ENCODE measurements around the gene CTCF.

The CTCF gene

DNA sequence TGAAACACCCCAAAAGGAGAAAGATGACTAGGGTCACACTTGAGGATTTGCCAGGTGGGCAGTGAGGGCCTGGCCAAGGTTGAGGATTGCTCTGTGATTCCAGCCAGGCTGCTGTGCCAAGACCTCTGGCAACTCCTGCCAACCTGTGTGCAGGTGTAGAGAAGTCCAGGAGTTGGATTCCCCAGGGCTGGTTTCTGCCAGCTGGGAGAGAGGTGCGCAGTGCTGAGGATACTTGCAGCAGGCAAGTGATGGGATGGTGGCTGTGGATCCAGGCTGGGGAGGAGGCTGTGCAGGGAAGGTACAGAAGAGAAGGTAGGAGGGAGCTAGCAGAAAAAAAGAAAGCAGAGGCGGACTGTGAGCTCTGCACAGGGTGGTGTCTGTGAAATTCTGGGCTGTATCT lies 27.1 kb upstream of the CTCF start:
- no peak for DNase-seq

DNA sequence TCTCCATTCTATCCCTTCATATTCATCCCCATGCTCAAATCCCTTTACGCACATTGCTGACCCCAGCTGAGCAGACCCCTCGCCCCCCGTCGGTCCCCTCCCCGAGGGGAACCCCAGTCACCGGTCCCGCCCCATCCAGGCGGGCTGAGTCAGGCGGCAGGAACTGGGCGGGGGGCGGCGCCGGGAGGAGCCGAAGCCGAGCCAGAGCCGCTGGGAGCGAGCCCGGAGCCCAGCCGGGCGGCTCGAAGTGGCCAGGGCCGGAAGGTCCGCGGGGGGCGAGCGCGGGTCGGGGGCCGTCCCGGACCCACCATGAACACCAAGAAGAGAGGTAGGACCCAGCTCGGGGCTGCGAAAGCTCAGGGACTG lies 25.1 kb upstream of the CTCF start:
- DNase-seq, result peak; percentile 66

DNA sequence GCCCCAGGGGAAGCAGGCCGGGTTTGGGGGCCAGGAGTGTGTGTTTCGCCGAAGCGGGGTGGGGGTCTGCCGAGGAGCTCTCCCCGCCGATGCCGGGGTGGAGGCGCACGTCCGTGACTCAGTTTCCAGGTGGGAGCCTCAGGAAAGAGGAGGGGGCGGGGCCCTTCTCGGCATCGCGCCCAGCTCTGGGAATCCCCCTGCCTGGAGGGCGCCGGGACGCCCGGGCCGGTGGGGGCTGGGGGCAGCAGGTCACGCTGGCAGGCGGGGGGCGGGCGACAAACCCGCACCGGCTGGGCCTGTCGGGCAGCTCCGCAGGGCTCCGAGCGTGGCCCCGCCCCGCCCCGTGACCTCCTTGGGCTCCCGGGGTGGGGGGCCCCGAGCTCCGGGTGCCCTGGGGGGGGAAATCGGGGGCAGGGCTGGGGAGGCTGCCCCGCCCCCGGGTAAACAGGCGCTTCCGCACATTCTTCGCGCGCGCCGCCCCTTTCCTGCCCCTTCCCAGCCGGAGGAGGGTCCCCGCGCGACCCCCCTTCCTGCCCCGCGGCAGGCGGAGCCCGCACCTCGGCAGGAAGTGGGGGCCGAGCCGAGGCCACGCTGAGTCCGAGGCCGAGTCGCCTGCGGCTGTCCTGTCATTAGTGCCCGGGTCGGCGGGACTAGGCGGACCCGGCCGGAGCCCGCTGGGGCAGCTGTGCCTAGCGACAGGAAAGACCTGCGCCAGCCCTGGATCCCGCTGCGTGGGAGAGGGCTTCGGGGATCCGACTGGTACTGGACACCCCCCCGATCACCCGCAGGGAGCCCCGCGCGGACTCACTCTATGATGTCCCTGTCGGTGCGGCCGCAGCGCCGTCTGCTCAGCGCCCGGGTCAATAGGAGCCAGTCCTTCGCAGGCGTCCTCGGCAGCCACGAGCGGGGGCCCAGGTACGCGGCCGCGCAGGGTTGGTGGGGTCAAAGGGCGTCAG lies 24.4 kb upstream of the CTCF start:
- peak; percentile 58 for DNase-seq

DNA sequence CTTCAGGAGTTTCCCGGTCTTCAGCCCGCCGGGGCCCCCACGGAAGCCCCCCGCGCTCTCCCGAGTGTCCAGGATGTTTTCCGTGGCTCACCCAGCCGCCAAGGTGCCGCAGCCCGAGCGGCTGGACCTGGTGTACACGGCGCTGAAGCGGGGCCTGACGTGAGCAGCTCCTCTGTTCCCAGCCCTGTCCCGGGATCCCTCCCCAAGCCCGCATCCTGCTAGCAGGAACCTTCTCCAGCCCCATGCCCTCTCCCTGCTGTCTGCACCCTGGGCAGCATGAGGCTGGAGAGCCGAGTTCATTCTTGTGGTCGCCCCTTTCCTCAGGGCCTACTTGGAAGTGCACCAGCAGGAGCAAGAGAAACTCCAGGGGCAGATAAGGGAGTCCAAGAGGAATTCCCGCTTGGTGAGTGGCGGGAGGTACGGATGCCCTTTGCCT lies 23.6 kb upstream of the CTCF start:
- DNase-seq, result no peak

DNA sequence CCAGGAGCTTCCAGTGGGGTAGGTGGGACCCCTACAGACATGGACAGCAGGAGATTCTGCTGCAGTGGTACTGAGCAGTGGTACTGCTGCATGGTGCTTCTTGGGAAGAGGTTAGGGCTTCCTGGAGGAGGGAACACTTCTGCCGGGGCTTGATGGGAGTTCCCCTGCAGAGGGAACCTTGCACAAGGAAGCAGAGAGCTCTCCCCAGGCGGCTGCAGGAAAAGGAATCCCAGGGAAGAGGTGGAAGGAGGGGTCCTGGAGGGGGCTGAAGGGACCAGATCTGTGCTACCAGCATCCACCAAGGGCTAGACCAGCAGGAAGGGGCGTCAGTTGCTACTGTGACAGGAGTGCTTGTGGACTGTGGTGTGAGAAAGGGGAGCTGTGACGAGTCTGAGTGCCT lies 23.1 kb upstream of the CTCF start:
- DNase-seq, result no peak

DNA sequence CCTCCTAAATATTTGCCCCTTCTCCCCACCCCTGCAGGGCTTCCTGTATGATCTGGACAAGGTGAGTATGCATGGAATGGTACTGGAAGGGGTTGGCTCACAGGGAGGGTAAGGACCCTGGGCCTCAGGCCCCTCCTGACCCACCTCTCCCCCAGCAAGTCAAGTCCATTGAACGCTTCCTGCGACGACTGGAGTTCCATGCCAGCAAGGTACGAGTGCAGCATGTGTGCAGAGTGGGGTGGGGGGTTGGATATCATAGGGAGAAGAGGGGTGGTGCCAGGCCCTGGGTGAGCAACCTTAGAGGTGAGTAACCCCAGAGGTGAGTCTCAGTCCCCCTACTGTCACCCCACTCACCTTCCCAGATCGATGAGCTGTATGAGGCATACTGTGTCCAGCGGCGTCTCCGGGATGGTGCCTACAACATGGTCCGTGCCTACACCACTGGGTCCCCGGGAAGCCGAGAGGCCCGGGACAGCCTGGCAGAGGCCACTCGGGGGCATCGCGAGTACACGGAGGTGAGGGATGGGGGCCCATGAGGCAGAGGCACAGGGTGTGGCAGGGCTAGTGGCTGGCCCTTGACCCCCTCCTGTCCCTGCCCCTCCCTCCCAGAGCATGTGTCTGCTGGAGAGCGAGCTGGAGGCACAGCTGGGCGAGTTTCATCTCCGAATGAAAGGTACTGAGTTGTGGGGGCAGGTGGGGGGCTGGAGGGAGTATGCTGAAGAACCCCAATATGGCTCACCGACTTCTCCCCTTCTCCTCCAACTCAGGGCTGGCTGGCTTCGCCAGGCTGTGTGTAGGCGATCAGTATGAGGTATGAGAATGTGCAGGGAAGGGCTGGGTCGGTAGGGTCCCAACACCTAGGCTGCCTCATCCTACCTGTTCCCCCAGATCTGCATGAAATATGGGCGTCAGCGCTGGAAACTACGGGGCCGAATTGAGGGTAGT lies 22.4 kb upstream of the CTCF start:
- DNase-seq, result no peak

DNA sequence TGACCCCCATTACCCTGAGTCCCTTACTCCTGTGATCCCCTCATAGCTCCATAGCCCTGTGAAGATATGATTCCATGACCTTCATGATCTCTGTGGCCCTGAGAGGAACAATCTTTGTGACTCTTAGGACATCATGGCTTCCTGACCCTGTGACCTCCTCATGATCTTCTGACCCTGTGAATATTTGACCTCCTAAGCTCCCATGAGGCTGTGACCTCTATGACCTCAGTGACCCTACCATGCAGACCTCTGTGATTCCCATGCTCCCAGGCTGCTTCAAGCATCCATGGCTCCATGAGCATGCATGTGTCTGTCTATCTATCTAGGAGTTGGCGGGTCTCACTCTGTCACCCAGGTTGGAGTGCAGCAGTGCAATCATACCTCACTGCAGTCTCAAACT lies 21.6 kb upstream of the CTCF start:
- DNase-seq, result no peak

DNA sequence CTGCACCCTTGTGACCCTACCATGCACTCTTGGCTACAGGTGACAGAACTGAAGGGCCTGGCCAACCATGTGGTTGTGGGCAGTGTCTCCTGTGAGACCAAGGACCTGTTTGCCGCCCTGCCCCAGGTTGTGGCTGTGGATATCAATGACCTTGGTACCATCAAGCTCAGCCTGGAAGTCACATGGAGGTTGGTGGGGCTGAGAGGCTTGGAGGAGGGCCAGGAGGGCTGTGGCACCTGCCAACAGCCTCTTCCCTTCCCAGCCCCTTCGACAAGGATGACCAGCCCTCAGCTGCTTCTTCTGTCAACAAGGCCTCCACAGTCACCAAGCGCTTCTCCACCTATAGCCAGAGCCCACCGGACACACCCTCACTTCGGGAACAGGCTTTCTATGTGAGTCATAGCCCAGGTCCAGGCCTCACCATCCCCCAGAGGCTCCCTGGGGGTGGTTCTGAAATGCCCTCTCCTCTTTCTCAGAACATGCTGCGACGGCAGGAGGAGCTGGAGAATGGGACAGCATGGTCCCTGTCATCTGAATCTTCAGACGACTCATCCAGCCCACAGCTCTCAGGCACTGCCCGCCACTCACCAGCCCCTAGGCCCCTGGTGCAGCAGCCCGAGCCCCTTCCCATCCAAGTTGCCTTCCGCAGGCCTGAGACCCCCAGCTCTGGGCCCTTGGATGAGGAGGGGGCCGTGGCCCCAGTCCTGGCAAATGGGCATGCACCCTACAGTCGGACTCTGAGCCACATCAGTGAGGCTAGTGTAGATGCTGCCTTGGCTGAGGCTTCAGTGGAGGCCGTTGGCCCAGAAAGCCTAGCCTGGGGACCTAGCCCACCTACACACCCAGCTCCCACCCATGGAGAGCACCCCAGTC lies 20.7 kb upstream of the CTCF start:
- no peak for DNase-seq

DNA sequence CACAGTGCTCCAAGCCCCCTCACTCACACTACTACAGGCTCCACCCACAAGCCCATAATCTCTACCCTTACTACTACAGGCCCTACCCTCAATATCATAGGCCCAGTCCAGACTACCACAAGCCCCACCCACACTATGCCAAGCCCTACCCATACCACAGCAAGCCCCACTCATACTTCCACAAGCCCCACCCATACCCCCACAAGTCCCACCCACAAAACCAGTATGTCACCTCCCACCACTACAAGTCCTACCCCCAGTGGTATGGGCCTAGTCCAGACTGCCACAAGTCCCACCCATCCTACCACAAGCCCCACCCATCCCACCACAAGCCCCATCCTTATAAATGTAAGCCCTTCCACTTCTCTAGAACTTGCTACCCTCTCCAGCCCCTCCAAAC lies 19.9 kb upstream of the CTCF start:
- peak; percentile 56 for DNase-seq

DNA sequence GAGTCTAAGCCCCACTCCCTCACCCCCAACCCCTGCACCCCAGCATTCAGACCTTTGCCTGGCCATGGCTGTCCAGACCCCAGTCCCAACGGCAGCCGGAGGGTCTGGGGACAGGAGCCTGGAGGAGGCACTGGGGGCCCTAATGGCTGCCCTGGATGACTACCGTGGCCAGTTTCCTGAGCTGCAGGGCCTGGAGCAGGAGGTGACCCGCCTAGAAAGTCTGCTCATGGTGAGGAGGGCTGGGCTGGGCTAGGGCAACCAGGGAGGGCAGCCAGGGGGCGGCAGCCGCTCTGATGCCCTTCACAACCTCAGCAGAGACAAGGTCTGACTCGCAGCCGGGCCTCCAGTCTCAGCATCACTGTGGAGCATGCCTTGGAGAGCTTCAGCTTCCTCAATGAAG lies 19.3 kb upstream of the CTCF start:
- DNase-seq, result no peak

DNA sequence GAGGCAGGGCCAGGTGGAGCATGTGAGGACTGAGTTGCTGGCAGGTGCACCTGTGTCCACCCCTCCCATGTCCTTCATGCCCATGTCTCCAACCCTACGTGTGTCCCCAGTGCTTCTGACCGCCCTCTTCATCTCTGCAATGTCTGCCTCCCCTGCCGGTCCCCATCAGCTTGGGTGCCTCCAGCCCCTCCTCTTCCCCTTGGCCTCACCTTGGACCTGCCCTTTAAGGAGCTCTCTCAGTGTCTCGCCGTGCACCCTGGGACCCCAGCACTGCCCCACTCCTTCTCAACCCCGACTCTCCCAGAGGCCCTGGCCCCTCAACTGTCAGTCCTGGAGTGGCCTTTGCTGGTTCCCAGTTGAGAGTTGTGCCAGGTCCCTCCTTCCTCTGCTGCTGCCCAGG lies 18.7 kb upstream of the CTCF start:
- no peak for DNase-seq

DNA sequence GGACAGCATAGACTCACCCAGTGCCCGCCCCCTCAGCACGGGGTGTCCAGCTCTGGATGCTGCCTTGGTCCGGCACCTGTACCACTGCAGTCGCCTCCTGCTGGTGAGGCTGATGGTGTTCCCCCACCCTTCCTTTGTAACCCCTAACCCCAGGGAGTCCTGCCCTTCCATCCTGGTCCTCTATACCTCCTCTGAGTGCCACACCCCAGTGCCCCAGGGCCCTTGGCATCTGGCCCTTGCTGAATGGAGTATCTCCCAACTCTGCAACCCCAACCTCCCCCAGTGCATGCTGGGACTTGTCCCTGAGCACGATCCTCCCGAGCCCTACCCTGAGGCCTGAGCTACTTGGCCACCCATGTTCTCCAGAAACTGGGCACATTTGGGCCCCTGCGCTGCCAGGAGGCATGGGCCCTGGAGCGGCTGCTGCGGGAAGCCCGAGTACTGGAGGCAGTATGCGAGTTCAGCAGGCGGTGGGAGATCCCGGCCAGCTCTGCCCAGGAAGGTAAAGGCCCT lies 17.9 kb upstream of the CTCF start:
- no peak for DNase-seq

DNA sequence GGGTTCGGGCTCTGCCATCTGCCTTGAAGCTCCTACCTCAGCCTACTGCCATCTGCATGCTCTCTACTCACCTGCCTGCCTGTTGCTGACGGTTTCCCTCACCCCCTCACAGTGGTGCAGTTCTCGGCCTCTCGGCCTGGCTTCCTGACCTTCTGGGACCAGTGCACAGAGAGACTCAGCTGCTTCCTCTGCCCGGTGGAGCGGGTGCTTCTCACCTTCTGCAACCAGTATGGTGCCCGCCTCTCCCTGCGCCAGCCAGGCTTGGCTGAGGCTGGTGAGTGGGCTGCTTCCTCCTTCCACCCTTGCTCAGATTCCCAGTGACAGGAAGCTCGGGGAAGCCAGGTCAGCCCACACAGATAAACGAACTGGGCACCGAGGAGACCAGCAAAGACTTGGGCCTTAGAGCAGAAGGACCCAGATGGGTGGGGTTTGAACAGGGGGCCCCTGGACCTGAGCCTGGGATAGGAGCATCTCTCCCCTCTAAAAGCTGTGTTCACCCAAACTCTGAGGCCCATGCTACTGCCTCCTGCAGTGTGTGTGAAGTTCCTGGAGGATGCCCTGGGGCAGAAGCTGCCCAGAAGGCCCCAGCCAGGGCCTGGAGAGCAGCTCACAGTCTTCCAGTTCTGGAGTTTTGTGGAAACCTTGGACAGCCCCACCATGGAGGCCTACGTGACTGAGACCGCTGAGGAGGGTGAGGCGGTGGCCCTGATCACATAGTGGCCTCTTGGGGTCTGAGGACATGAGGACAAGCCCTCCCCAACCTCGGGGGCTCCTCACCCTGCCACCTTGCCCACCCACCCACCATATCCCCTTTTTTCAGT lies 17.3 kb upstream of the CTCF start:
- DNase-seq, result no peak

DNA sequence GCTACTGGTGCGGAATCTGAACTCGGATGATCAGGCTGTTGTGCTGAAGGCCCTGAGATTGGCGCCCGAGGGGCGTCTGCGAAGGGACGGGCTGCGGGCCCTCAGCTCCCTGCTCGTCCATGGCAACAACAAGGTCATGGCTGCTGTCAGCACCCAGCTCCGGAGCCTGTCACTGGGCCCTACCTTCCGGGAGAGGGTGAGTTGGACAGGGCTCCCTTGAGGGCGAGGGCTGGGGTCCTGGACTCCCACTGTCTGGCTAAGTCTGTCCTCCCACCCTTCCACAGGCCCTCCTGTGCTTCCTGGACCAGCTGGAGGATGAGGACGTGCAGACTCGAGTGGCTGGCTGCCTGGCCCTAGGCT lies 16.7 kb upstream of the CTCF start:
- no peak for DNase-seq

DNA sequence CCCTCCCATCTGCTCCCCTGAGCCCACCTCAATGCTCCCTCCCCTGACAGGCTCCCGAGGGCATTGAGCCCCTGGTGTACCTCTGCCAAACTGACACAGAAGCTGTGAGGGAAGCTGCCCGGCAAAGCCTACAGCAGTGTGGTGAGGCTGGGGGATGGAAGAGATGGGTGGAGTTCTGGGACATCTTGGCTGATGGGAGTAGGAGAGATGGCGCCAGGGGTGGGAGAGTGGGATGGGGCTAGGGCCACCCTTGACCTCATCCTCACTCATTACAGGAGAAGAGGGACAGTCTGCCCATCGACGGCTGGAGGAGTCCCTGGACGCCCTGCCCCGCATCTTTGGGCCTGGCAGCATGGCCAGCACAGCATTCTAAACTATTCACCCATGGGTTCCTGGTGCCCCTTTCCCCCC lies 16.2 kb upstream of the CTCF start:
- no peak for DNase-seq

DNA sequence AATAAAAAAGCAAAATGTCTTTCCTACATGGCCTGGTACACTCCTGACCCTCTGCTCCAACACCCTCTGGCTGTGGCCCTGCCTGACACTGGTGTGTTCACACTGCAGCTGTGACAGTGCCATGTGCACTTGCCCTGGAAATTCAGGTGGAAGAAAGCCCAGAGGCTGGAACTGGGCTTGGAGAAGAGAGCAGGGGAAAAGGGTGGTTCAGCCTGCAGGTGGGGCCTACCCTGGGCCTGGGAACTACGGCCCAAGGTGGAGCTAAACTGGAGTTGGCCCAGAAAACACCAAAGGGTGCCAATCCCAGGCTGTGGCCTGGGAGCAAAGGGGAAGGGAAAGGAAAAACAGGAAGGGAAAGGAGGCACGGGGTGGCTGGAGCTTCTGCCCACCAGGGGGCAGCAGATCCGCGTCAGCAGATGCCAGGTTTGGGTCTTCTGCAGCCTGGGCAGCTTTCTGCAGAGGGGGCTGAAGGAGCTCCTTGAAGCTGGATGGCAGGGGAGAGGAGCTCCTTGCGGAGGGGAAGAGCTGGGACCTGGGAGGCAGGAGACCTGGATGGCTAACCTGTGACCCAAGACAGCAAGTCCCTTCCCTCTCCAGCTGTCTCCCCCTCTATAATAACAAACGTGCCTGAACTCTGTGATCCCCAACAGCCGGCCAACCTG lies 15.4 kb upstream of the CTCF start:
- DNase-seq, result peak; percentile 76

DNA sequence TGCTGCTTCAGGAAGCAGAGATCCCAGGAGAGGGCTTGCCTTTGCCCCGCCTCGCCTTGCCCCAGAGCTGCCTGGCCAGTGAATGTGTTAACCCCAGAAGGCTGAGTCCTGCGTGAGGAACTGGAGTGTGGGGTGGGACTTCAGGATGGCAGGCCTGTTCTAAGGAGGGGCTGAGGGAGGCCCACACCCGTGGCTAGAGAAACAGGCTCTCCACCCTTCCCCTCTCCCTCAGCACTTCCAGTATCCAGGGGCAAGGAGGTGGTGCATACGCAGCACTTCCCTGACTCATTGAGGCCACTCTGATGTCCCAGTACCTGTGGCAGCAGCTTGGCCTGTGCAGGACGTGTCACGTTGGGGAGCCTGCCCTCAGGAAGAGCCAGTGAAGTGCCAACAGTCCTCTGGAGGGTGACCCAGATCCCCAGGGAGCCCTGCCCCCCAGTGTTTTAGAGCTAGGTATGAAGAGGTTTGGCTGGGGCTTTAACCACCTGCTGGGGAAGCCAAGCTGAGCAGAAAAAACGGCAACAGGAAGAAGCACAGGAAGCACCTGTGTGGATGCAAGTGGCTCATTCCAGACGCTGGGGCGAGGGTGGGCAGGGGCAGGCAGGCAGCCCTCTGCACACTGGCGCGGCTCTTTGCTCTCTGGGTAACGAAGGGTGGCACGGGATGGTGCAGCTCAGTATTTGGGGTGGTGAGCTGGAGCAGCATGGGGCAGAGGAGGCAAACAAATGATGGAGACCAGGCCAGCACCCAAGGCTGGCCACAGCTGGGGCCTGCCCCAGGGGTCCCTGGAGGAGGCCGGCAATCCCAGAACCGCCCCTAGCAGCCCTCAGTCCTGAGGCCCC lies 14.7 kb upstream of the CTCF start:
- peak; percentile 24 for DNase-seq

DNA sequence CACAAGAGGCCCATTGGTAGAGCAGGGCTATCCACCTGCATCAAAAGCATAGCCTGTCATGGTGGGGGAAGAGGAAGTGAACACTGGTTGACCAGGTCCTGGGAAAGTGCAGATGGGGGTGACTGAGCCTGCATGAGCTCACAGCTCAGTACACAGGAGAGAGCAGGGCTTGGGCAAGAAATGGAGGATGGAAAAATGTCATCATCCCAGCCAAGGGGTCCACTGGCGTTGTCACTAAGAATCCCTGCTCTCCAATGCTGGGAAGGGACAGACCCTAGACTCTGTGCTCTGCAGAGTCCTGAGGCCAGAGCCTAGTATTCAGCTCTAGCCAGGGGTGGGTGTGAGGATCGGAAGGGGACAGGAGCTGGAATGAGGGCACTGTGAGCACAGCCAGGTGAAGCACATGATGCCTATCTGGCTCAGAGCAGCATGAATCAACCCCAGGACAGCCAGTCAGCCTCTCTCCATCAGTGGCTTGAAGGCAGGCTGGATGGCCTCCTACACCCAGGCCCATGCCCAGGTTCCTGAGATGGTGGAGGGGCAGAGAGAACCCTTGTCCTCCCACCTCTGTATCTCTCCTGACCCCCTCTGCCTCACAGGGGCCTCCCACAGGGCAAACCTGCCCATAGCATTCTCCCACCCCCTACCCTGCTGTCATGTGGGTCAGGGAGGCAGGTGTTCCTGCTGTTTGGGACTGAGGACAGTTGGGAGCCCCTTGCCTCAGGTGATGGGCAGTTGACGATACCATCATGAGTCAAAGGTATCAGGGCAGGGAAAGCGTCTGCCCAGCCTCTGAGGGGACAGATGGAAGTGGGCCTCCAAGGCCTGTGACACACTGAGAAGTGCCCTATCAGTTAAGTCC lies 13.8 kb upstream of the CTCF start:
- no peak for DNase-seq

DNA sequence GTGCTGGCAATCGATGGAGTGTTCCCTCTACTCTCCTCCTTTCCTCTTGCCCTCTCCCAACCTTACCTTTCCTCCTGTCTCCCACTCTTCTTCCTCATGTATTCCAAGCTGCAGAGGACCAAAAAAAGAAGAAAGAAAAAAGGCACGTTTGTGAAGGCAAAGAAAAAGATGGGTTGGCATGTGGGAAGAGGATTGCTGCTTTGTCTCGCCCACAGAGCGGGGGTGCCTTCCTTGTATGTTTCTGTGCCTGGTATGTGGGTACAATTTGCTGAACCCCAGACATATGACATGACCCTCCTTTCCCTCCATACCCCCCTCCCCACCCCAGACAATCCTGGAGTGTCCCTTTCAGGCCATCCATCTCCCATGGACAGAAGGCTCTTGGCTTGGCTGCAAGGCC lies 13.1 kb upstream of the CTCF start:
- no peak for DNase-seq

All from stimulated activated CD4-positive, alpha-beta T cell treated with anti-CD3 and anti-CD28 coated beads, Interleukin-4, amount 100 ng/mL, for 1 hour (primary cell).